ENCODE data around the gene ZNF548. TPM values are rescaled to one million over a fixed set of nuclear protein-coding genes. Genes with fewer than 3 reads are reported as not detected.

ZNF548 gene
- total RNA-seq, 1 experiment from 2014 or later: 13.0 TPM

- no peaks in the 10 kb centered on the region for H3K9me3 ChIP-seq (ENCODE audit: control insufficient read depth, low read depth, low read length)
- peak within 1 kb of the TSS; percentile 86 for H3K9ac ChIP-seq (ENCODE audit: extremely low read depth, insufficient read length, low read length)
- H3K27me3 ChIP-seq (ENCODE audit: insufficient read depth, low read length): no peaks in the 10 kb centered on the region
- no peaks in the 10 kb centered on the region for H3K79me1 ChIP-seq (ENCODE audit: insufficient read depth, low read depth, low read length, poor library complexity, severe bottlenecking)
- H2BK5ac ChIP-seq (ENCODE audit: insufficient read length, low read length): no peak within 1 kb of the TSS
- H2BK120ac ChIP-seq (ENCODE audit: low read depth, low read length, poor library complexity, severe bottlenecking): no peak within 1 kb of the TSS
- H3T11ph ChIP-seq (ENCODE audit: low read length): no peak within 1 kb of the TSS
- H3K4me1 ChIP-seq (ENCODE audit: insufficient read depth, low read length): peaks cover 2% of the 10 kb centered on the region; the same call in 1 of the 2 replicates
- no peak within 1 kb of the TSS for H2AK5ac ChIP-seq (ENCODE audit: insufficient read length, low read length)
- H3K79me2 ChIP-seq (ENCODE audit: insufficient read depth, low read length): no peaks in the 10 kb centered on the region; the same call in 1 of the 2 replicates
- H3K4ac ChIP-seq (ENCODE audit: low read depth, low read length): no peak within 1 kb of the TSS
- H3K27ac ChIP-seq (ENCODE audit: insufficient read length, low read depth, low read length): no peak within 1 kb of the TSS
- no peak within 1 kb of the TSS for H4K91ac ChIP-seq (ENCODE audit: insufficient read length, low read depth, low read length)
- peak within 1 kb of the TSS; percentile 41 to 87 (median 80); a peak in 5 of 7 replicates for H3K27ac Mint-ChIP-seq
- H3K4me1 Mint-ChIP-seq: peaks cover 11 to 12% of the 10 kb centered on the region in 2 experiments
- H3K4me2 ChIP-seq (ENCODE audit: insufficient read depth, insufficient read length, low read length): peak within 1 kb of the TSS; percentile 87
- no peaks in the 10 kb centered on the region for H4K20me1 ChIP-seq (ENCODE audit: control insufficient read depth, insufficient read depth, insufficient read length)
- peaks cover 13% of the 10 kb centered on the region for H3K23me2 ChIP-seq (ENCODE audit: insufficient read length, low read depth, low read length, poor library complexity, severe bottlenecking)
- no peaks in the 10 kb centered on the region; the same call in none of the 2 replicates for H3K27me3 Mint-ChIP-seq (ENCODE audit: low read depth)
- DNase-seq: peak; percentile 95
- no peak within 1 kb of the TSS for H2BK15ac ChIP-seq (ENCODE audit: low read depth, low read length)
- no peak within 1 kb of the TSS for H3K18ac ChIP-seq (ENCODE audit: insufficient read length, low read depth, low read length)
- no CpG with 5 or more reads among the region's 55 CpGs for WGBS (ENCODE audit: extremely low coverage, insufficient read length, low lambda C conversion rate)
- no peak within 1 kb of the TSS for H4K8ac ChIP-seq (replicated peaks; ENCODE audit: insufficient read length, low read depth, low read length)
- H4K5ac ChIP-seq (ENCODE audit: insufficient read length, low read depth, low read length): no peak within 1 kb of the TSS
- H3K14ac ChIP-seq (ENCODE audit: insufficient read depth, low read length): no peak within 1 kb of the TSS; the same call in 1 of the 2 replicates
- TF ChIP-seq, protein P1, sequence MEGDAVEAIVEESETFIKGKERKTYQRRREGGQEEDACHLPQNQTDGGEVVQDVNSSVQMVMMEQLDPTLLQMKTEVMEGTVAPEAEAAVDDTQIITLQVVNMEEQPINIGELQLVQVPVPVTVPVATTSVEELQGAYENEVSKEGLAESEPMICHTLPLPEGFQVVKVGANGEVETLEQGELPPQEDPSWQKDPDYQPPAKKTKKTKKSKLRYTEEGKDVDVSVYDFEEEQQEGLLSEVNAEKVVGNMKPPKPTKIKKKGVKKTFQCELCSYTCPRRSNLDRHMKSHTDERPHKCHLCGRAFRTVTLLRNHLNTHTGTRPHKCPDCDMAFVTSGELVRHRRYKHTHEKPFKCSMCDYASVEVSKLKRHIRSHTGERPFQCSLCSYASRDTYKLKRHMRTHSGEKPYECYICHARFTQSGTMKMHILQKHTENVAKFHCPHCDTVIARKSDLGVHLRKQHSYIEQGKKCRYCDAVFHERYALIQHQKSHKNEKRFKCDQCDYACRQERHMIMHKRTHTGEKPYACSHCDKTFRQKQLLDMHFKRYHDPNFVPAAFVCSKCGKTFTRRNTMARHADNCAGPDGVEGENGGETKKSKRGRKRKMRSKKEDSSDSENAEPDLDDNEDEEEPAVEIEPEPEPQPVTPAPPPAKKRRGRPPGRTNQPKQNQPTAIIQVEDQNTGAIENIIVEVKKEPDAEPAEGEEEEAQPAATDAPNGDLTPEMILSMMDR (conservative IDR thresholded peaks at IDR 0.05): no peak
- H3K23ac ChIP-seq (ENCODE audit: insufficient read length, low read depth, low read length): no peak within 1 kb of the TSS
- peaks cover 0 to 3% of the 10 kb centered on the region in 2 experiments; a peak in 1 of 5 replicates for H3K9me3 Mint-ChIP-seq
- no peak within 1 kb of the TSS for H3K56ac ChIP-seq (ENCODE audit: insufficient read length, low read depth, low read length)
- H3K36me3 Mint-ChIP-seq (ENCODE audit: insufficient read depth in 1 of 3, low read depth in 3 of 3): peaks cover 2 to 13% (median 4%) of the 10 kb centered on the region in 3 experiments; a peak in 3 of 7 replicates
- H2AFZ ChIP-seq (ENCODE audit: low read length): peak within 1 kb of the TSS; percentile 91
- H2BK20ac ChIP-seq (ENCODE audit: low read depth, low read length, poor library complexity, severe bottlenecking): no peak within 1 kb of the TSS
- H3K4me3 Mint-ChIP-seq: peak within 1 kb of the TSS; percentile 95 to 96
- no peak within 1 kb of the TSS for H2BK12ac ChIP-seq (ENCODE audit: insufficient read length, low read depth, low read length)
Measured at GRCh38 chr19:57410877-57411671, 21.4 kb downstream of the ZNF548 start, which contains the start of gene ZNF17. Gene ZNF17 (plus strand): TSS chr19:57411161. CDS start chr19:57413616, 2,455 bp downstream.
